ENCODE results near the gene DAPK1.
"Not testable (repeated sequence)": the region's sequence is repeated elsewhere in the genome, so short reads cannot be mapped to it uniquely, and the experiment has no call there.

DAPK1 gene

DNA sequence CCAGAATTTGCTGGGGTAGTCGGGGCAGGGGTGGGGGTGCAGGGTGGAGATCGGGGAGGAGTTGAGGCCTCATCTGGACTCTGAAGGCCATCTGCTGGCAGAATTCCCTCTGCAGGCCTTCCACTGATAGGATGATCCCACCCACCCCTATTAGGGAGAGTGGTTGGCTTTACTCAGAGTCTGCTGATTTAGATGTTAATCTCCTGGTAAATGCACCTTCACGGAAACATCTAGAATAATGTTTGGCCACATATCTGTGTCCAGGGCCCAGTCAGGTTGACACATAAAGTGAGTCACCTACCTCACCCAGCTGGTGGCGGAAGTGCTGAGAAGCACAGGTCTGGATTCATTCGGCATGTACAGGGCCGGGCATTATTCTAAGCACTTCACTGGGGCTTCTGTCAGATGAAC lies 50.0 kb downstream of the DAPK1 start:
- DNase-seq = no peak

DNA sequence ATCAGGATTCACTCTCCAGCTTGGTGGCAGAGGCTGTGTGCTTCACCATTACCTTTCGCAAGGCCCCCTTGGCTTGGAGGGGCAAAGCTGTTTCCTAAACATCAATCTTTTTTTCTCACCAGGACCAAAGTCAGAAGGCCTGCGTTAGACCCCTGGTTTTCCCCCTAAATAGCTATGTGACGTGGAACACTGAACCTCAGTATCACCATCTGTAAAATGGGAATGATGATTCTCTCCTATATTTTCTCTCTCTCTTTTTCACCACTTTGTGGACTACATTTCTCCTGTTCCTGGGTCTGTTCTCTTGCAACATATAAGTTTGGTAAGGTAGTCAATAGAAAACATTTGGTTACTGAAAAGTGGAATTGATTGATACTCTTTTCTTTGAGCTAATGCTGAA lies 50.5 kb downstream of the DAPK1 start:
- no peak for DNase-seq

GRCh38 chr9:87549088-87549487 lies 51.4 kb downstream of the DAPK1 start:
- DNase-seq = not testable (repeated sequence)

GRCh38 chr9:87549791-87550190 lies 52.1 kb downstream of the DAPK1 start:
- DNase-seq = no peak

- DNase-seq = no peak
Measured at GRCh38 chr9:87550253-87550954, 52.7 kb downstream of the DAPK1 start.

DNA sequence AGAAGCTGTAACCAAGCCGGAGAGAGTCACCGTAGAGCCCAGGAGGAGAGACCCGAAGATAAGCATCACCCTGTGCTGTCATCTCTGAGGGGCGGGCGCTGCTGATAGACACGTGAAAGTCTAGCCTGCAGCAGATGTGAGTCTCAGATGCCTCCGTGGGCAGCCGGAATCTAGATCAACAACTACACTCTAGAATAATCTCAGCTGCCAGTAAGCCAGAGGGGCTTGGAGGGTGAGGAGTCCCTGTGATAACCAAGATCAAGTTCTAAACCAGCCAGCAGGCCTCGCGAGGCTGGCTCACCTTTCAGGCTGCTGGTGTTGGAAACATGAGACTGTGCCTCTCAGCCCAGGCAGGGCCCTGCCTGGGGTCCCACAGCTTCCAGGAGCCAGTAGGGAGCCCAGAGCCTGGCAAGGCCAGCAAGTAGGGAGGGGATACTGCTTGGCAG lies 54.1 kb downstream of the DAPK1 start:
- DNase-seq = no peak

DNA sequence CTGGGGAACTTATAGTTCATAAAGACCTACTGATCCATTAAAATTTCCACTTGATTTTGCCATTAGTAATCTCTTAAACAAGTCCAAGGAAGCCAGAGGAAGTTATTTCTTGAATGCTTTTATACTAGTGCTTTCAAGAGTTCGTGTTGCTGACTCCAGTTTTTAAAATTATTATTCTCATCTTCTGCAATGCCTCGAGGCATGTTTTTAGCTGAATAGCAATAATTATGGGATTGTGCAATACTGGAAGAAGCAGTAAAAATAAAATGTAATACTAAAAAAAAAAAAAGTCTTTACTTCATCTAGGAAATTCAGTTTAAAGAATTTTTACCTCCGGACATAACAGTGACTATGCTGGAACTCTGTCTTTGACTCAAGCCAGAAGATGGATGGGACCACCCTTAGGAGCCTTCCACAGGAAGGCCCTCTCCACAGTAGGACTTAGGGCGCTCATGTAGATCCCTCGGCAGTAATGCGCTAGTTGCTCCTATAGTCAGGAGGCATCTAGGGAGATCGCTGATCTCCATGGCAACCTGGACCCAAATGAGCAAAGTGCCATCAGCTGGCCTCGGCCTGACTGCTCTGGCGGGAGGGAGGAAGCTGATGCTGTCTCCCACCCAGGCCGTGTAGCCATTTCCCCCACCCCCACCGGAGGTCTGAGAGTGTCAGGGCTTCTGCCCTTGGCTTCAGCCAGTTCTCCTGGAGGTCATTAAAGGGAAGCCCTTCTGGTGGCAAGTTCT lies 56.7 kb downstream of the DAPK1 start:
- DNase-seq = no peak

- DNase-seq = no peak
Measured at GRCh38 chr9:87554976-87555375, 57.3 kb downstream of the DAPK1 start.

GRCh38 chr9:87556039-87556438 lies 58.4 kb downstream of the DAPK1 start:
- no peak for DNase-seq

- DNase-seq = no peak
Measured at GRCh38 chr9:87556821-87557220, 59.2 kb downstream of the DAPK1 start.

- no peak for DNase-seq
Measured at GRCh38 chr9:87557996-87558395, 60.3 kb downstream of the DAPK1 start.

DNA sequence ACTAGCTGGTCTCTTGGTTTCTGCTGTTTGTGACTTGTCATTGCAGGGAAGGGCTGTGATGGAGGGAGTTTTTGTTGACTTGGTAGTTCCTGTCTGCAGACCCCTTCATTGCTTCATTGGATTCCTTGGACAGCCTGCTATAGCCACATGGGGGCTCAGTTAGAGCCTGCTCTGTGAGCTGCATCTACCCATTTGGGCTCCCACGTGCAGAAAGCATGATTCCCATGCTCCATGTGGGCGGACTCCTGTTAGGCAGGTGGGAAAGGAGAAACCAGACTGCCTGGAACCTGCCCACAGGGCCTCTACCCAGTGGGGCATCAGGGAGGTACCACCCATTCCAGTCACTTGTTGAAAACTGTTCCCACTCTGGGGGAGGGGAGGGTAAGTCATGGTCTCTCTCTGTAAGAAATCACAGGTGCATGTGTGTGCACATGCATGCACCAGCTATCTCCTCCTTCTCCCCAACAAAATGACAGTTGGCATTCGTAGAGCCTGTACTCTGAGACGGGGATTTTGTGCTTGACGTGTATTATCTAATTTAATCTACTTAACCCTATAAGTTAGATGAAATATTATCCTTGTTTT lies 61.0 kb downstream of the DAPK1 start:
- DNase-seq = no peak

GRCh38 chr9:87562062-87562461 lies 64.4 kb downstream of the DAPK1 start:
- no peak for DNase-seq

- DNase-seq = no peak
Measured at GRCh38 chr9:87562530-87563170, 65.0 kb downstream of the DAPK1 start.

- no peak for DNase-seq
Measured at GRCh38 chr9:87564111-87564510, 66.4 kb downstream of the DAPK1 start.

DNA sequence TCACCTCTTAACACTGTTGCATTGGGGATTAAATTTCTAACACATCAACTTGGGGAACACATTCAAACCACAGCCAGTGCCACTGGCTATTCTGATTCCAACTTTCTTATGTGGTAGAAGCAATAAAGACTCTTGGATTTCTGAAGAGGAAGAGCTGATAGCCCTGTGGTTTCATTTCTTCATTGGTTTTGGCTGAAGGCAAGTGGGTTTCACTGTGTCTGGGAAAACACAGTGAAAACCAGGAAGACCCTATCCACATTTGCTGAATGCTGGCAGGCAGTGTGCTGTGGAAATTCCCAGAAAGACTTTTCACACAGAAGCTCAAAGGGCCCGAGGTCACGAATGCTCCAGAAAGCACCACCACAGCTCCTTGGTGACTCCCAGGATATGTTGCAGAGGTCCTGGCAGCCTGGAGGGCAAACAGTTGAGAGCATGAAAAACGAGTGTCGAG lies 67.1 kb downstream of the DAPK1 start:
- DNase-seq = no peak

DNA sequence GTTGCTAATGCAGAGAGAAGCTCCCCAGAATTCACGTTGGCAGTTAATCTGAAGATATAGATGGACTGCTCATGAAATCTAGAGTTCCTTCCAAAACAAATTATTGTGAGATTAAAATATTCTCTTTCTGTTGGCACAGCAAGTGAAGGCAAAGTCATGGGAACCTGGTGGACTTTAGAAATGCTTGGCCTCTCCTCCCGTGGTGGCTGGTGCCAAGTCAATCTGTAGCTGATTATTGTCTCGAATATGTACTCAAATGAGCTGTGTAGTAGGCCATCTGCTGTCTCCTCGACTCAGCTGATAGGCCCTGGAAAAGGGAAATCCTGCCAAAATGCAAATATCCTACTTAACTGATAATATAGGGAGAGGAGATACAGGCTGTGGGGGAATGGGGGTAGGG lies 69.3 kb downstream of the DAPK1 start:
- no peak for DNase-seq

GRCh38 chr9:87567571-87567970 lies 69.9 kb downstream of the DAPK1 start:
- no peak for DNase-seq

DNA sequence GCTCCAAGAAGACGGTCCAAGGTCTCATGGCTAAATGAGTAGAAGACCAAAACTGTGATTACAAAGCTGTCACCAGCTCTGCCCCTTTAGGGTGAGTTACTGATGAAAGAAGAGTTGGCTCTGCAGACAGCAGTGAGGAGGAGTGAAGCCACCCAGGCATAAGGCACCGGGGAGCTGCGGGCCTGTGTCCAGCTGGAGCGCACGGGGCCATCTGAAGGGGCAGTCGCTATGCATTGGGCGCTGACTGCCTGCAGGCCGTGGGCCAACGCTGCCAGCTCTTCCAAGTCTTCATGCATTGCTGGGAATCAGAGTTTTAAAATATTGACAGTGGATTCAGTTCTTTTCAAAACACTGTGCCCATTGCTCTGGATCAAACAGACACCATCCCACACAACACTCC lies 70.3 kb downstream of the DAPK1 start:
- no peak for DNase-seq

DNA sequence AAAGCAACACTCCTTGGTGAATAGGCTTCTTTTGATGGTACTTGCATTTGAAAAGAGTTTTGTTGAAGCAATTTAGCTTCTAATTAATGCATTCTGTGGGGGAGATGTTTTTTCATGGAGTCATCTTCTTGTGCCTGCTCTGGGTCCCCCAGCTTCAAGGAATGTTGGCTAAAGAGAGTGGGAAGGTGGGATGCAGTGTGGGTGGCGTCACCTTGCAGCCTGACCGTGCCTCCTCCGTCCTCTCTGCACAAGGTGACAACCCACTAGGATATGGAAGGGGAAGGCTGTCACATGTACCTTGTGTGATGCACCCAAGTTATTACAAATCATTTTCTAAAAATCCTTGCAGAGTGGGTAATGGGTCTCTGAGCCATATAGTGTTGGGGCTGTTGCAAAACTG lies 70.7 kb downstream of the DAPK1 start:
- DNase-seq = no peak

DNA sequence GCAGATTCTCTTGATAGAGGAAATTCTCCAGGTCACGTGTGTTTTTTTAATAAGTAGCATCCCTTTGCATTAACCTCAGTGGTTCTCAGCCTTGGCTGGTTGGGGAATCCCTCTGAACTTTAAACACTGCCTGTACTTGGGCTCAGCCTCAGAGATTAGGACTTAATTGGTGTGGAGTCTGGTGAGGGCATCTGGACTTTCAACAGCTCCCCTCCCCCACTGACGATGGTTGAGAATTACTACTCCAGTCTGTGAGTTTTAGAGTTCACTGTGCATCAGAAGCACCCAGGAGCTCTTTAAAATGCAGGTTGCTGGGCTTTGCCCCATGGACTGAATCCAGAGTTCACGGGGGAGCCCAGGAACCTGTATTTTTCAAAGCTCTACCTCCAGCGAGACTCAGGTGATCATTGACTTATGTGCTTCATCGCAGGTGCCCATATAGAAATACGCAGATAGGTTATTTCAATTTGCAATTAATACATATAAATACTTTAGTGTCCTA lies 71.4 kb downstream of the DAPK1 start:
- no peak for DNase-seq

DNA sequence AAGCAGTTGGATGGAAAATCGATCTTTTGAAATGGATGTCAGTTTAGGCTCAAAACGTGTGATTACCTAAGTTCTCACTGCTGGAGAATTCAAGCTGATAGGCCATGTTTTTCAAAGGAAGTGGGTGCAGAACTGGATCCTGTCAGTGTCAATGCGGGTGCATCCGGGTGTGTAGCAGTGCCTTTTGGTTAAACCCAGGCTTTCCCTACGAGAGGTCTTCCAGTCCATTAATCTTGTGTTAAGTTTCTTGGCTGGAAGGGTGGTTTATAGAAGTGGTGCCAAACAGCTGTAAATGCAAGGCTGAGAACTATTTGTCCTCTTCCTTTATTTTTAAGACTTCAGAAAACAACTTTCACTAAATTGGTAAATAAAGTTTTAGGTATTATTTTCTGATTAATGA lies 71.9 kb downstream of the DAPK1 start:
- DNase-seq = no peak
